PFSK-1 (cell line): ENCODE data around the gene RPRD1B.

Experiments
- FOXP2 ChIP-seq: optimal IDR thresholded peaks from 2 replicates; pipeline ENCODE3; 2011; ENCODE audit warnings: borderline replicate concordance, control low read depth, inconsistent platforms; ENCODE audit not compliant: insufficient read depth; ENCODE audit errors: extremely low read length, extremely low read depth
- POLR2AphosphoS5 ChIP-seq: IDR thresholded peaks from 2 replicates; pipeline ENCODE4 v1.6.1; 2012; ENCODE audit warnings: low read depth, mild to moderate bottlenecking, control low read depth, low read length, moderate library complexity
- REST ChIP-seq, 2 experiments: IDR thresholded peaks; 2 replicates each; pipeline versions ENCODE4 v1.6.1 to v1.8.0; 2011 to 2012; ENCODE audit warnings: low read depth in 2 of 2, low read length in 2 of 2, control low read depth in 1 of 2, inconsistent platforms in 1 of 2, mild to moderate bottlenecking in 1 of 2, moderate library complexity in 1 of 2; ENCODE audit not compliant: insufficient read depth in 1 of 2
- SIN3A ChIP-seq: IDR thresholded peaks from 2 replicates; pipeline ENCODE4 v1.6.1; 2012; ENCODE audit warnings: mild to moderate bottlenecking, low read length, moderate library complexity, borderline replicate concordance; ENCODE audit not compliant: insufficient read depth
- TAF1 ChIP-seq: IDR thresholded peaks from 2 replicates; pipeline ENCODE4 v1.6.1; 2012; ENCODE audit warnings: low read length, control low read depth, borderline replicate concordance; ENCODE audit not compliant: insufficient read depth

RPRD1B gene

GRCh38 chr20:38132910-38133501, 99.5 kb downstream of the RPRD1B start:
- TF ChIP-seq SIN3A, result no peak
- TF ChIP-seq FOXP2, result no peak
- no peak for TF ChIP-seq REST (IDR thresholded peaks at IDR 0.05; ENCODE audit: insufficient read depth in 1 of 2, low read depth in 2 of 2, low read length in 2 of 2)
- TF ChIP-seq TAF1, result no peak
- TF ChIP-seq POLR2AphosphoS5, result no peak

- TF ChIP-seq TAF1 (no peak), SIN3A (no peak)
These were observed 100.3 kb downstream of the RPRD1B start for GRCh38 chr20:38133680-38134426.

GRCh38 chr20:38134427-38135270, 101.1 kb downstream of the RPRD1B start:
- no peak for TF ChIP-seq SIN3A
- peak in 1 of 2 experiments; percentile 54; a peak in 1 of 4 replicates for TF ChIP-seq REST (IDR thresholded peaks at IDR 0.05; ENCODE audit: insufficient read depth in 1 of 2, low read depth in 2 of 2, low read length in 2 of 2)
- no peak for TF ChIP-seq TAF1
- TF ChIP-seq POLR2AphosphoS5, result no peak
- TF ChIP-seq FOXP2, result no peak

- no peak for TF ChIP-seq POLR2AphosphoS5
- TF ChIP-seq REST (IDR thresholded peaks at IDR 0.05; ENCODE audit: insufficient read depth in 1 of 2, low read depth in 2 of 2, low read length in 2 of 2), result no peak
- no peak for TF ChIP-seq SIN3A
- TF ChIP-seq FOXP2, result no peak
- TF ChIP-seq TAF1, result no peak
These were observed 101.7 kb downstream of the RPRD1B start for GRCh38 chr20:38135271-38135650.

- TF ChIP-seq FOXP2 (peak; percentile 6), POLR2AphosphoS5 (no peak), REST (IDR thresholded peaks at IDR 0.05; ENCODE audit: insufficient read depth in 1 of 2, low read depth in 2 of 2, low read length in 2 of 2) (no peak), SIN3A (no peak)
These were observed 102.3 kb downstream of the RPRD1B start for GRCh38 chr20:38135651-38136420.
